ENCODE data around the gene HBS1L. TPM values are rescaled to one million over a fixed set of nuclear protein-coding genes. Genes with fewer than 3 reads are reported as not detected.
"Not testable (repeated sequence)": the region's sequence is repeated elsewhere in the genome, so short reads cannot be mapped to it uniquely, and the experiment has no call there.

HBS1L gene
- total and polyA plus RNA-seq, 9 donors = 25.4 to 68.1 (median 55.9) TPM

DNA sequence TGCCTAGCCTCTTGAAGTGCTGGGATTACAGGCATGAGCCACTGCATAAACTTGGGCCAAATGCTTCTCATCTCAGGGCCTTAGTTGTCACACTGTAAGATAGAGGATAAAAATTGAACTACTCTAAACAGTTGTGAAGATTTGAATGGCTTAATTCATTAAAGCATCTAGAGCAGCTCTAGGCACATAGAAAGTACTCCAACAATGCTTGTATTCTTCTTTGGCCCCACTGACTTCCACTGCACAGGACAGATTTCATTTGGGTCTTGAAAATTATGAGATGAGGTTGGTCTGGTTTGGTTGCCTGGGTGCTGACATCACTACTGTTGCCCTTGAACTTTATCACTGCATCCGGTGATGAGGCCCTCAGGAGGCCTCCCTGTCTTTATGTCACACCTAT lies 10.0 kb upstream of the HBS1L start:
- intact Hi-C loops (cut with DNase I) = no loop called here
- no peaks in the 10 kb centered on the region for H3K4me1 ChIP-seq (ENCODE audit: insufficient read depth)
- no peaks in the 10 kb centered on the region for H3K9me3 ChIP-seq
- no peak for TF ChIP-seq POLR2A (IDR thresholded peaks at IDR 0.05)
- TF ChIP-seq EP300 (IDR thresholded peaks at IDR 0.05) = no peak
- TF ChIP-seq, protein P1, sequence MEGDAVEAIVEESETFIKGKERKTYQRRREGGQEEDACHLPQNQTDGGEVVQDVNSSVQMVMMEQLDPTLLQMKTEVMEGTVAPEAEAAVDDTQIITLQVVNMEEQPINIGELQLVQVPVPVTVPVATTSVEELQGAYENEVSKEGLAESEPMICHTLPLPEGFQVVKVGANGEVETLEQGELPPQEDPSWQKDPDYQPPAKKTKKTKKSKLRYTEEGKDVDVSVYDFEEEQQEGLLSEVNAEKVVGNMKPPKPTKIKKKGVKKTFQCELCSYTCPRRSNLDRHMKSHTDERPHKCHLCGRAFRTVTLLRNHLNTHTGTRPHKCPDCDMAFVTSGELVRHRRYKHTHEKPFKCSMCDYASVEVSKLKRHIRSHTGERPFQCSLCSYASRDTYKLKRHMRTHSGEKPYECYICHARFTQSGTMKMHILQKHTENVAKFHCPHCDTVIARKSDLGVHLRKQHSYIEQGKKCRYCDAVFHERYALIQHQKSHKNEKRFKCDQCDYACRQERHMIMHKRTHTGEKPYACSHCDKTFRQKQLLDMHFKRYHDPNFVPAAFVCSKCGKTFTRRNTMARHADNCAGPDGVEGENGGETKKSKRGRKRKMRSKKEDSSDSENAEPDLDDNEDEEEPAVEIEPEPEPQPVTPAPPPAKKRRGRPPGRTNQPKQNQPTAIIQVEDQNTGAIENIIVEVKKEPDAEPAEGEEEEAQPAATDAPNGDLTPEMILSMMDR (IDR thresholded peaks at IDR 0.05) = no peak
- no peak overlapping the region for H3K27ac ChIP-seq
- H3K36me3 ChIP-seq = no peaks in the 10 kb centered on the region
- 24 to 45% (median 38%) methylated on average over 1 of the region's 1 CpG for WGBS, 3 donors
- no peaks in the 10 kb centered on the region for H3K27me3 ChIP-seq
- no peak for DNase-seq
- H3K4me3 ChIP-seq = no peak overlapping the region

DNA sequence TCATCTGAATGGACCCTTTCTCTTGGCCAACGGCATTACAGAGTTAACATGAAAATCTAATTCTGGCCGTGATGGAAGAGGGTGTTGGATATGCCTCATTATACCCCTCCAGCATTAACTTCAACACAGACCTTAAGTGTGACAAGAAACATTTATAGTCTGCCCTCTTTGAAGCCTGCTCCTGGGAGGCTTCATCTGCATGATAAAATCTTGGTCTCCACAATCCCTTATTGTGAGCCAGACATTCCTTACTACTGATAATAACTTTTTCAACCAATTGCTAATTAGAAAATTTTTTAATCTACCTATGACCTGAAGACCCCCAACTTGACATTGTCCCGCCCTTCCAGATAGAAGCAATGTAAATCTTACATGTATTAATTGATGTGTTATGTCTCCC lies 9.3 kb upstream of the HBS1L start:
- no peaks in the 10 kb centered on the region for H3K27me3 ChIP-seq
- no peaks in the 10 kb centered on the region for H3K36me3 ChIP-seq
- no peak for DNase-seq
- H3K4me1 ChIP-seq (ENCODE audit: insufficient read depth) = no peaks in the 10 kb centered on the region
- intact Hi-C loops (cut with DNase I) = no loop called here
- TF ChIP-seq, protein P1 (IDR thresholded peaks at IDR 0.05) = no peak
- TF ChIP-seq EP300 (IDR thresholded peaks at IDR 0.05) (no peak), POLR2A (IDR thresholded peaks at IDR 0.05) (no peak)
- no peak overlapping the region for H3K27ac ChIP-seq
- WGBS, 3 donors = 50 to 59% (median 51%) methylated on average over 3 of the region's 3 CpGs
- no peak overlapping the region for H3K4me3 ChIP-seq
- no peaks in the 10 kb centered on the region for H3K9me3 ChIP-seq

DNA sequence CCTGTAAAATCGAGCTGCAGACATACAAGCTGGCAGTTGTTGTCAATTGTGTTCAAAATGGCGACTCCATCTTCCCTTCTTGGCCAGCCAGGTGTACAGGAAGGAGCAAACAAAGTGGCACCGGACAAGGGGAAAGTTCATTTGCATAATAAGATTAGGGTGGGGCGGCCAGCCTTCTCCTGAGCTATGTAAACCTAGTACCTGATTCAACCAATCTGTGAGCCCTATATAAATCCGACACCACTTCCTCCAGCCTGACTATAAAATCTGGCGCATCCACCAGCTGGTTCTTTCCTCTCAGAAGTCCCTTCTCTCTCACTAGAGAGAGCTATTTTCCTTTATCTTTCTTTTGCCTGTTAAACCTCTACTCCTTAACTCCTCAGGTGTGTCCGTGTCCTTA lies 8.1 kb upstream of the HBS1L start:
- WGBS, 3 donors = 54 to 73% (median 64%) methylated on average over 7 of the region's 7 CpGs
- H3K4me3 ChIP-seq = no peak overlapping the region
- no peaks in the 10 kb centered on the region for H3K27me3 ChIP-seq
- intact Hi-C loops (cut with DNase I) = no loop called here
- H3K9me3 ChIP-seq = no peaks in the 10 kb centered on the region
- TF ChIP-seq POLR2A (IDR thresholded peaks at IDR 0.05) = no peak
- TF ChIP-seq, protein P1 (IDR thresholded peaks at IDR 0.05) = no peak
- TF ChIP-seq EP300 (IDR thresholded peaks at IDR 0.05) = no peak
- no peak for DNase-seq
- H3K4me1 ChIP-seq (ENCODE audit: insufficient read depth) = no peaks in the 10 kb centered on the region
- H3K36me3 ChIP-seq = no peaks in the 10 kb centered on the region
- H3K27ac ChIP-seq = no peak overlapping the region

DNA sequence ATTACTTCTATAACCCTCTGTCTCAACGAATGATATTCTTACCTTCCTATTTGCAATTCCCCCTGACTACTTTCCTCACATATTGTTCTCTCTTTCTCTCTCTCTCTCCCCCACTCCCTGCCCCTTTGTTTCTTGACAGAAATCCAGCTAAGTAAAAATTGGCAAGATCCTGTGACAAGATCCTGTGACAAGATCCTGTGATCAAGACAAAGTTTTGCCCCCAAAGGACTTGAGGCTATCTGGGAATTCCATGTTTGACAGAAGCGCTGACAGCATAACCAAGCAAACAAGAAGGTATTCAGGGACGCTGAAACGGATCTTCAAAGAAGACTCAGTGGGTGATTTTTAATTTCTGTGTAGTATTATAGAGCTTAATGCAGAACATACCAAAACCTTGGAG lies 5.5 kb upstream of the HBS1L start:
- H3K27me3 ChIP-seq = no peaks in the 10 kb centered on the region
- no peak overlapping the region for H3K27ac ChIP-seq
- H3K9me3 ChIP-seq = no peaks in the 10 kb centered on the region
- H3K36me3 ChIP-seq = no peaks in the 10 kb centered on the region
- H3K4me3 ChIP-seq = no peak overlapping the region
- WGBS, 3 donors = 80 to 87% (median 82%) methylated on average over 4 of the region's 4 CpGs
- H3K4me1 ChIP-seq (ENCODE audit: insufficient read depth) = no peaks in the 10 kb centered on the region
- intact Hi-C loops (cut with DNase I) = no loop called here
- no peak for TF ChIP-seq POLR2A (IDR thresholded peaks at IDR 0.05)
- no peak for TF ChIP-seq EP300 (IDR thresholded peaks at IDR 0.05)
- TF ChIP-seq, protein P1 (IDR thresholded peaks at IDR 0.05) = no peak
- no peak for DNase-seq

DNA sequence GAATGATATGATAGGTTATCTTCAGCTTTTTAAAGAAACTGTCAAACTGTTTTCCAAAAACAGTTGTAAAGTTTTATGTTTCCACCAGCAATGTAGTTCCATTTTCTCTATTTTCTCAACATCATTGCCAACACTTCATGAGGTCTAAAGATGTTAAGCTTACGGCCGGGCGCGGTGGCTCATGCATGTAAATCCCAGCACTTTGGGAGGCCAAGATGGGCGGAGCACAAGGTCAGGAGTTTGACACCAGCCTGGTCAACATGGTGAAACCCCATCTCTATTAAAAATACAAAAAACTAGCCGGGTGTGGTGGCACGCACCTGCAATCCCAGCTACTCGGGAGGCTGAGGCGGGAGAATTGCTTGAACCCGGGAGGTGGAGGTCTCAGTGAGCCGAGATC lies 3.7 kb upstream of the HBS1L start:
- H3K9me3 ChIP-seq; intact Hi-C loops (cut with DNase I); H3K36me3 ChIP-seq; H3K27ac ChIP-seq; H3K27me3 ChIP-seq; H3K4me3 ChIP-seq; DNase-seq; H3K4me1 ChIP-seq (ENCODE audit: insufficient read depth): not testable (repeated sequence)
- WGBS, 3 donors = 89 to 93% (median 93%) methylated on average over 11 of the region's 11 CpGs

Data from ovary (tissue), 9 donors.